ENCODE data around the gene COG1. TPM values are rescaled to one million over a fixed set of nuclear protein-coding genes. Genes with fewer than 3 reads are reported as not detected.

The COG1 gene
- total and polyA plus RNA-seq, 8 donors = 11.6 to 68.9 (median 17.9) TPM

DNA sequence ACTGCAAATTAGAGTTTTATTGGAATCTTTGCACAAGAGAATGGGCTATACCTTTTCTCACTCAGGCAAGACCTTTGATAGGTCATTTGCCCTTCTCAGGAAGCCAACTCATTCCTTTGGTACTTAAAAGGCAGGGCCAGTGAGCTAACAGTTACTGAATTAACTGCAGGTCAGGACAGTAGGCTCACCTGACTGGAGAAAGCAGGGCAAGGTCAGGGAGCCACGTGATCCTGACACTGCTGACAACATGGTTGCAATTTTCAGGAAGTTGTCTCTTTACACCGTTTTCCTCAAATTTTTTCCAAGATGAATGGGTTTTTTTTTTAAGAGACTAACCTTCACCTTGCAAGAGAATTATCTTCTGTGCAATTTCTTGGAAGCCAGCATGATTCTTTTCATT is 47.7 kb downstream of the COG1 start:
- H3K27me3 ChIP-seq = no peaks in the 10 kb centered on the region
- peaks cover 0 to 39% (median 15%) of the 10 kb centered on the region in 4 donors for H3K4me1 ChIP-seq
- no peak for TF ChIP-seq POLR2AphosphoS5 (IDR thresholded peaks at IDR 0.05)
- intact Hi-C loops (cut with DNase I; ENCODE audit: low total_unique reads) = no loop called here
- DNase-seq = no peak
- no peak overlapping the region for H3K4me3 ChIP-seq
- H3K27ac ChIP-seq = no peak overlapping the region
- WGBS, 5 donors = 69 to 76% (median 74%) methylated on average over 2 of the region's 2 CpGs
- no peaks in the 10 kb centered on the region for H3K9me3 ChIP-seq
- peaks cover 6 to 78% (median 55%) of the 10 kb centered on the region in 4 donors for H3K36me3 ChIP-seq

DNA sequence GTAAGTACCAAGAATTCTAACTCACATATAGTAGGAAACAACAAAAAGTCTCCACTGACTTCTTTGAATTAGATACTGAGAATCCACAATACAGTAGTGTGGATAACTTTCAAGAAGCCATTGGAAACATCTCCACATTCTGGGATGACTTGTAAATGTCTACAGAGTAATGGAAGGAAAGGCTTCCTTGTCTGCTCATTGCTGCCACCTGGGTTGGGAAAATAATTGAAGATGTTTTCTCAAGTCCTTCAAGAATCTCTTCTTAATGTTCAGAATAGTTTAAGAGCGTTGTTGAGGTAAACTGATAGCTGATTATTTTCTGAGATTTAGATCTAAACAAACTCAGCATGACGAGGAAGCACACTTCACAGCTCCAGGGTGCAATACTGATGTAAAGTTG is 54.9 kb downstream of the COG1 start:
- no peak for DNase-seq
- Histone ChIP-seq H3K4me1 (no peaks in the 10 kb centered on the region), H3K36me3 (peaks cover 3 to 62% (median 57%) of the 10 kb centered on the region in 4 donors), H3K9me3 (no peaks in the 10 kb centered on the region), H3K27me3 (no peaks in the 10 kb centered on the region), H3K27ac (no peak overlapping the region), H3K4me3 (no peak overlapping the region)
- no peak for TF ChIP-seq EP300 (IDR thresholded peaks at IDR 0.05)
- TF ChIP-seq, protein P1, sequence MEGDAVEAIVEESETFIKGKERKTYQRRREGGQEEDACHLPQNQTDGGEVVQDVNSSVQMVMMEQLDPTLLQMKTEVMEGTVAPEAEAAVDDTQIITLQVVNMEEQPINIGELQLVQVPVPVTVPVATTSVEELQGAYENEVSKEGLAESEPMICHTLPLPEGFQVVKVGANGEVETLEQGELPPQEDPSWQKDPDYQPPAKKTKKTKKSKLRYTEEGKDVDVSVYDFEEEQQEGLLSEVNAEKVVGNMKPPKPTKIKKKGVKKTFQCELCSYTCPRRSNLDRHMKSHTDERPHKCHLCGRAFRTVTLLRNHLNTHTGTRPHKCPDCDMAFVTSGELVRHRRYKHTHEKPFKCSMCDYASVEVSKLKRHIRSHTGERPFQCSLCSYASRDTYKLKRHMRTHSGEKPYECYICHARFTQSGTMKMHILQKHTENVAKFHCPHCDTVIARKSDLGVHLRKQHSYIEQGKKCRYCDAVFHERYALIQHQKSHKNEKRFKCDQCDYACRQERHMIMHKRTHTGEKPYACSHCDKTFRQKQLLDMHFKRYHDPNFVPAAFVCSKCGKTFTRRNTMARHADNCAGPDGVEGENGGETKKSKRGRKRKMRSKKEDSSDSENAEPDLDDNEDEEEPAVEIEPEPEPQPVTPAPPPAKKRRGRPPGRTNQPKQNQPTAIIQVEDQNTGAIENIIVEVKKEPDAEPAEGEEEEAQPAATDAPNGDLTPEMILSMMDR (IDR thresholded peaks at IDR 0.05) = peak in 1 of 7 experiments; percentile 7
- no peak for TF ChIP-seq POLR2A (IDR thresholded peaks at IDR 0.05)
- TF ChIP-seq POLR2AphosphoS5 (IDR thresholded peaks at IDR 0.05) = no peak
- intact Hi-C loops (cut with DNase I; ENCODE audit: low total_unique reads) = no loop called here
- WGBS, 5 donors = 73 to 86% (median 78%) methylated on average over 2 of the region's 2 CpGs

DNA sequence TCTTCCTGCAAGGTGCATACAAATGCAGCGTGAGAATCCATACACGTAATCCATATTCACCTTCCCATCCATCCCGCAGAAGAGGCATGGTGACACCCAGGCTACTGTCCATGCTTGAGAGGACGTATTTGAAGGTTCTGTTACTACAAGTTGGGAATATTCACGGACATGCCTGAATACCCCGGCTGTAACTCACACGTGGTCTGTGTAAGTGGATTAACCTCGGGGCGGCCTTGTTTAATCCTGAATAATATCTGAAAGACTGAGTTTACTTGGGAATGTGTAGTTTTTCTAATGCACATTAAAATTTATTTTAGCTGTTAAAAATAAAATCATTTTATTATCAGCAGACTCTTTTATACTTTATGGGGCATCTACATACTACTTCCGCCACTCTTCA is 55.7 kb downstream of the COG1 start:
- no peak for DNase-seq
- no peaks in the 10 kb centered on the region for H3K9me3 ChIP-seq
- no peak overlapping the region for H3K4me3 ChIP-seq
- peaks cover 3 to 54% (median 50%) of the 10 kb centered on the region in 4 donors for H3K36me3 ChIP-seq
- TF ChIP-seq POLR2A (IDR thresholded peaks at IDR 0.05) (no peak), POLR2AphosphoS5 (IDR thresholded peaks at IDR 0.05) (no peak), EP300 (IDR thresholded peaks at IDR 0.05) (no peak)
- TF ChIP-seq, protein P1 (IDR thresholded peaks at IDR 0.05) = no peak
- 85 to 92% (median 91%) methylated on average over 10 of the region's 10 CpGs for WGBS, 5 donors
- no peaks in the 10 kb centered on the region for H3K4me1 ChIP-seq
- intact Hi-C loops (cut with DNase I; ENCODE audit: low total_unique reads) = no loop called here
- no peak overlapping the region for H3K27ac ChIP-seq
- no peaks in the 10 kb centered on the region for H3K27me3 ChIP-seq

DNA sequence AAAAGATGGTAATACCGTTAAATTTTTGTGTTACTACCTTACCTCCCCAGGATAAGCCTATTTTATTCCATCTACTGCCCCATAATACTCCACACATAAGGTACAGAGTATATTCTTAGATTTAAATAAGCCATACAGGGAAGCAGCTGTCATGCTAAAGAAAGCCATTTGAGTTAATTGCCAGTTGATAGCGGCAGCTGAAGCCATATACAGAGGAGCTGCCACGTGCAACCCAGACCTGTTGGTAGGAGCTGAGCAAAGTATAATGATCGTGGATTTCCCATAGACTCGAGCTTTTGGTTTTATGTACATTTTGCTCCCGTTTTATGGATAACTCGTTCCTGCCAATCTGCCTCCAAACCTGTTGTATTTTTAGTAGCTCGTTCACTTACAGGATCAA is 56.8 kb downstream of the COG1 start:
- no peak for DNase-seq
- Histone ChIP-seq H3K9me3 (no peaks in the 10 kb centered on the region), H3K4me1 (no peaks in the 10 kb centered on the region), H3K27me3 (no peaks in the 10 kb centered on the region), H3K36me3 (peaks cover 3 to 46% (median 40%) of the 10 kb centered on the region in 4 donors), H3K27ac (no peak overlapping the region), H3K4me3 (no peak overlapping the region)
- WGBS, 5 donors = 79 to 88% (median 85%) methylated on average over 8 of the region's 8 CpGs
- intact Hi-C loops (cut with DNase I; ENCODE audit: low total_unique reads) = no loop called here
- TF ChIP-seq, protein P1 (IDR thresholded peaks at IDR 0.05) = no peak

DNA sequence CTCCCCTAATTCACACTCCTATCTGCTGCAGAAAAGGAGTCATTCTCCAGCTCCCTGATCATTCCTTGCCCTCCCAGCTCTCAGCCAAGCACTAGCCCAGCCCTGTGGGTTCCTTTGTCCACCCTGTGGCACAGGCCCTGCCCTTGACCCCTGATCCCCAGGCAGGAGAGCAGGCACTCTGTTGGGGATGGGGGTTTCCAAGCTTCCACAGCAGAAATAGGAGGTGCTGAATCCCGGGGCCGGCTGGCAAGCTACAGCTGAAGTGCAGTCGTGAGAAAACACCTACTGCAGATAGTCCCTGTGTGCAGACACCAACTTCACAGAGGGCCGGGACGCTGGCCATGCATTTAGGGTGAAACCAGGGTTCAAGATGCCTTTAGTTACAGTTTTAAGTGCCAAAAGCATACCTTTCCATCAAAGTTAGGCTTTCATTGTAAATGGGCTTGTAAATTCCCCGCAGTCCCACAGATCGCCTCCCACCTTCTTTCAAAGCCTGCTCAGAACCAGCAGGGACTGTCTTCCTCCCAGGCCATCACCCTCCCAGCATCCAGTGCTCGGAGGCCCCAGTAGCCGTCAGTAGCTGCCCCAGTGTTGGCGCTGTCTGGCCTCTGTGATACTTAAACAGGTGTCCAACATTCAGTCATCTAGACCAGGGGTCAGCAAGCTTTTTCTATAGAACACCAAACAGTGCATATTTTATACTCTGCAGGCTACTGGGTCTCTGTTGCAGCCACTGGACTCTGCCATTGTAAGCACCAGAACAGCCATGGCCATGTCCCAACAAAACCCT is 58.2 kb downstream of the COG1 start:
- Histone ChIP-seq H3K27me3 (no peaks in the 10 kb centered on the region), H3K27ac (no peak overlapping the region), H3K36me3 (peaks cover 3 to 32% (median 27%) of the 10 kb centered on the region in 4 donors), H3K4me3 (no peak overlapping the region), H3K4me1 (peaks cover 0 to 6% (median 4%) of the 10 kb centered on the region in 4 donors), H3K9me3 (no peaks in the 10 kb centered on the region)
- WGBS, 5 donors = 60 to 84% (median 66%) methylated on average over 10 of the region's 10 CpGs
- DNase-seq = no peak
- intact Hi-C loops (cut with DNase I; ENCODE audit: low total_unique reads) = no loop called here
- no peak for TF ChIP-seq POLR2AphosphoS5 (IDR thresholded peaks at IDR 0.05)
- TF ChIP-seq, protein P1 (IDR thresholded peaks at IDR 0.05) = no peak
- TF ChIP-seq POLR2A (IDR thresholded peaks at IDR 0.05) = no peak
- no peak for TF ChIP-seq EP300 (IDR thresholded peaks at IDR 0.05)
